B cell (primary cell): Measurements from ENCODE around the gene LMO1. TPM values are rescaled to one million over a fixed set of nuclear protein-coding genes. Genes with fewer than 3 reads are reported as not detected.

Source experiments
- ATAC-seq: fragments of 200-7000 bp; cut with Tn5 transposase; one replicate; pipeline ENCODE4 v1.10.0; 2021; ENCODE audit warnings: low read depth, mild to moderate bottlenecking, moderate number of reproducible peaks, moderate library complexity
- CTCF ChIA-PET: fragments of 350-600 bp; sonication (Branson Sonifier 250); formaldehyde crosslinking; loops from one replicate; lab custom pipeline; 2021; ENCODE audit warnings: antibody characterized with exemption, inconsistent platforms; lab: Charles Lee
- POLR2A ChIA-PET: fragments of 350-600 bp; sonication (Branson Sonifier 250); formaldehyde crosslinking; loops from one replicate; lab custom pipeline; 2021; ENCODE audit warnings: antibody characterized with exemption; lab: Charles Lee
- DNase-seq: peaks from one replicate; pipeline ENCODE4 v3.0.0; 2013
- H2AFZ ChIP-seq: 2 replicates; pipeline ENCODE4 v1.6.1; 2012; ENCODE audit warnings: mild to moderate bottlenecking, low read depth, low read length; ENCODE audit not compliant: insufficient read depth, poor library complexity, severe bottlenecking
- H3K27ac ChIP-seq, 2 donors: 1 replicate in 1 of 2; 2 replicates in 1 of 2; pipeline ENCODE4 v1.5.1; 2012 to 2013; ENCODE audit warnings: low read length in 2 of 2, mild to moderate bottlenecking in 2 of 2, moderate library complexity in 1 of 2
- H3K27me3 ChIP-seq, 4 experiments: fragments of 200-600 bp in 1 of 4; sonication (generic) in 1 of 4; replicated peaks in 1 of 4; 1 replicate in 2 of 4; 2 replicates in 2 of 4; pipeline versions ENCODE4 v1.6.1 to v1.7.0; 2013 to 2016; ENCODE audit warnings: low read length in 3 of 4, mild to moderate bottlenecking in 2 of 4, mixed read lengths in 1 of 4, moderate library complexity in 1 of 4; ENCODE audit not compliant: insufficient read depth in 4 of 4, control insufficient read depth in 3 of 4; ENCODE audit errors: control extremely low read depth in 1 of 4
- H3K36me3 ChIP-seq, 2 experiments: replicated peaks in 1 of 2; 1 replicate in 1 of 2; 2 replicates in 1 of 2; pipeline versions ENCODE4 v1.6.1 to v1.7.1; 2013; ENCODE audit warnings: low read length in 1 of 2; ENCODE audit not compliant: insufficient read depth in 2 of 2, control insufficient read depth in 1 of 2; ENCODE audit errors: control extremely low read depth in 1 of 2, extremely low read depth in 1 of 2
- H3K4me1 ChIP-seq, 2 donors: fragments of 200-600 bp in 1 of 2; sonication (generic) in 1 of 2; 1 replicate in 1 of 2; 2 replicates in 1 of 2; pipeline versions ENCODE4 v1.5.1 to v1.6.1; 2013 to 2017; ENCODE audit warnings: low read length in 2 of 2; ENCODE audit not compliant: control insufficient read depth in 2 of 2, insufficient read depth in 2 of 2
- H3K4me2 ChIP-seq: replicated peaks from 2 replicates; pipeline ENCODE3; 2012; ENCODE audit warnings: mild to moderate bottlenecking, low read depth, low read length; ENCODE audit not compliant: poor library complexity, severe bottlenecking
- H3K4me3 ChIP-seq, 5 experiments: fragments of 200-600 bp in 1 of 5; sonication (generic) in 1 of 5; 1 replicate in 3 of 5; 2 replicates in 2 of 5; pipeline versions ENCODE4 v1.5.1 to v1.7.0; 2011 to 2016; ENCODE audit warnings: low read length in 4 of 5, mild to moderate bottlenecking in 4 of 5, low read depth in 2 of 5, control low read depth in 1 of 5, moderate library complexity in 1 of 5; ENCODE audit not compliant: insufficient read depth in 1 of 5; ENCODE audit errors: control extremely low read depth in 1 of 5, extremely low read depth in 1 of 5
- H3K79me2 ChIP-seq: fragments of 200-600 bp; sonication (generic); one replicate; pipeline ENCODE4 v1.6.0; 2016; ENCODE audit warnings: low read length; ENCODE audit not compliant: control insufficient read depth, insufficient read depth
- H3K9ac ChIP-seq: fragments of 200-600 bp; sonication (generic); 2 replicates; pipeline ENCODE4 v1.6.1; 2017; ENCODE audit warnings: mild to moderate bottlenecking, low read length, moderate library complexity
- H3K9me3 ChIP-seq, 3 donors: one replicate each; pipeline versions ENCODE4 v1.6.1 to v1.7.1; 2013; ENCODE audit warnings: low read length in 2 of 3; ENCODE audit not compliant: control insufficient read depth in 2 of 3, insufficient read depth in 1 of 3; ENCODE audit errors: control extremely low read depth in 1 of 3
- H4K20me1 ChIP-seq: 2 replicates; pipeline ENCODE4 v1.6.0; 2012; ENCODE audit warnings: mild to moderate bottlenecking, low read length; ENCODE audit not compliant: insufficient read depth, control insufficient read depth, poor library complexity, severe bottlenecking
- H3K27ac Mint-ChIP-seq: one replicate; pipeline ENCODE4 v1.8.0; 2021; ENCODE audit warnings: mixed read lengths
- H3K27me3 Mint-ChIP-seq: one replicate; pipeline ENCODE4 v1.8.0; 2021; ENCODE audit warnings: mixed read lengths
- H3K4me1 Mint-ChIP-seq: one replicate; pipeline ENCODE4 v1.8.0; 2021; ENCODE audit warnings: mixed read lengths
- H3K4me3 Mint-ChIP-seq: one replicate; pipeline ENCODE4 v1.8.0; 2021; ENCODE audit warnings: mixed read lengths
- H3K9me3 Mint-ChIP-seq: one replicate; pipeline ENCODE4 v1.8.0; 2022; ENCODE audit warnings: mixed read lengths; ENCODE audit not compliant: insufficient read depth
- CTCF ChIP-seq: fragments of 200-600 bp; IDR thresholded peaks from one replicate; pipeline ENCODE4 v1.8.0; 2022; ENCODE audit warnings: antibody characterized with exemption, mild to moderate bottlenecking
- EZH2 ChIP-seq: IDR thresholded peaks from 2 replicates; pipeline ENCODE4 v1.6.1; 2012; ENCODE audit warnings: borderline replicate concordance, low read depth, mild to moderate bottlenecking, moderate library complexity, low read length; ENCODE audit not compliant: insufficient read depth, poor library complexity, severe bottlenecking
- WGBS: methylation state at CpG from one replicate; pipeline ENCODE4 v1.1.5; 2013; ENCODE audit warnings: missing lambda C conversion rate; ENCODE audit not compliant: insufficient coverage; 5-methylcytosine and 5-hydroxymethylcytosine counted together
- intact Hi-C: fragments of 100-400 bp; cut with micrococcal nuclease; formaldehyde crosslinking; loops from one replicate; pipeline ENCODE4 v1.10.0; 2022
- polyA plus RNA-seq: library from polyadenylated mRNA; depleted of rRNA; stranded (reverse); fragments of >200 nt; gene quantifications from 2 replicates; pipeline ENCODE4 v1.2.3, GENCODE V29; 2012
- total RNA-seq, 2 donors: library from RNA; stranded (reverse); fragments of 120-200 nt in 1 of 2; gene quantifications; 1 replicate in 1 of 2; 2 replicates in 1 of 2; pipeline versions ENCODE4 v1.2.3 to v1.2.4, GENCODE V29; 2013 to 2022

The LMO1 gene
- total and polyA plus RNA-seq, 2 donors (not counting 1 experiment from before 2014, with no cell fraction given), result 0.22 TPM; not detected in 1

GRCh38 chr11:8202516-8203413 lies 60.9 kb downstream of the LMO1 start:
- Histone ChIP-seq H3K4me3 (peak overlapping the region in 2 of 5 experiments; percentile 15 to 21), H3K79me2 (peaks cover 16% of the 10 kb centered on the region), H3K4me2 (peak overlapping the region; percentile 72), H3K27ac (peak overlapping the region; percentile 65 to 82), H4K20me1 (no peaks in the 10 kb centered on the region), H3K9ac (peak overlapping the region; percentile 27), H3K27me3 (no peaks in the 10 kb centered on the region), H3K4me1 (peaks cover 63 to 66% of the 10 kb centered on the region in 2 donors), H2AFZ (no peak overlapping the region), H3K36me3 (no peaks in the 10 kb centered on the region), H3K9me3 (no peaks in the 10 kb centered on the region)
- H3K4me3 Mint-ChIP-seq, result peak overlapping the region; percentile 65
- H3K9me3 Mint-ChIP-seq, result no peaks in the 10 kb centered on the region
- ATAC-seq, result no peak
- ChIA-PET POLR2A (no interaction called here), CTCF (interaction anchor here (1.0 to 17.7 kb wide), 9 partner anchors 7 to 364 kb away, joined by 3 to 327 read pairs (median 5); partner anchors contain the start of gene LMO1)
- no peaks in the 10 kb centered on the region for H3K27me3 Mint-ChIP-seq
- H3K27ac Mint-ChIP-seq, result peak overlapping the region; percentile 87
- intact Hi-C loops, result loop anchor here (1.0 to 10.0 kb wide), 4 partner anchors 10 to 762 kb away; partner anchors contain the start of genes RIC3 and TMEM9B
- H3K4me1 Mint-ChIP-seq, result peaks cover 66% of the 10 kb centered on the region
- 72% methylated on average over 9 of the region's 11 CpGs for WGBS
- DNase-seq, result no peak
- TF ChIP-seq CTCF (no peak), EZH2 (no peak)
